Keratinocyte (primary cell): ENCODE data around the gene TMEM143.

Source experiments
- EZH2 ChIP-seq: IDR thresholded peaks from one replicate; pipeline ENCODE4 v1.6.1; 2012; ENCODE audit warnings: inconsistent platforms, mild to moderate bottlenecking, low read length, moderate library complexity
- TF ChIP-seq, protein P1 (sequence below), 3 experiments: IDR thresholded peaks in 1 of 3; conservative IDR thresholded peaks in 1 of 3; optimal IDR thresholded peaks in 1 of 3; 2 replicates in 2 of 3; 3 replicates in 1 of 3; pipeline versions ENCODE3 to v1.5.1; 2011; ENCODE audit warnings: low read length in 3 of 3, mild to moderate bottlenecking in 3 of 3, moderate library complexity in 2 of 3, control low read depth in 1 of 3, inconsistent platforms in 1 of 3; ENCODE audit not compliant: insufficient read depth in 2 of 3; ENCODE audit errors: extremely low read depth in 1 of 3

DNA sequence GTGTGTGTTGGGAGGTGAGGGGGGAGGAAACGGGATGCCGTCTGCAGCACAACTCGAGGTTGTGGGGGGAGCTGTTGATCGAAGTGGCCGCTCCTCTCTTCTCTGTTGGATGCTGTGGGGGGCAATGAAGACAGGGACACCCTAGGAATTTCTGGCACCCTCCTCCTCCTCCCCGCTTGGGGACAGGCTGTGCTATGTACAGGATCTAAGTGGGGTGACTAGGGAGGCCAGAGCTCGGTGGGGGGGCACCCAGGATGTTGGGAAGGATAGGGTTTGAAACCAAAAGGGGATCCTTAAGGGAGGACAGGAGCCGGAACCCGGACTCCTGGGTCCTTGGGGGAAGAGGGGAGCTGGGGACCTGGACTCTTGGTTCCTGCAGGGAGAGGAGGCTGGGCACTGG lies 31.8 kb upstream of the TMEM143 start:
- TF ChIP-seq, protein P1, sequence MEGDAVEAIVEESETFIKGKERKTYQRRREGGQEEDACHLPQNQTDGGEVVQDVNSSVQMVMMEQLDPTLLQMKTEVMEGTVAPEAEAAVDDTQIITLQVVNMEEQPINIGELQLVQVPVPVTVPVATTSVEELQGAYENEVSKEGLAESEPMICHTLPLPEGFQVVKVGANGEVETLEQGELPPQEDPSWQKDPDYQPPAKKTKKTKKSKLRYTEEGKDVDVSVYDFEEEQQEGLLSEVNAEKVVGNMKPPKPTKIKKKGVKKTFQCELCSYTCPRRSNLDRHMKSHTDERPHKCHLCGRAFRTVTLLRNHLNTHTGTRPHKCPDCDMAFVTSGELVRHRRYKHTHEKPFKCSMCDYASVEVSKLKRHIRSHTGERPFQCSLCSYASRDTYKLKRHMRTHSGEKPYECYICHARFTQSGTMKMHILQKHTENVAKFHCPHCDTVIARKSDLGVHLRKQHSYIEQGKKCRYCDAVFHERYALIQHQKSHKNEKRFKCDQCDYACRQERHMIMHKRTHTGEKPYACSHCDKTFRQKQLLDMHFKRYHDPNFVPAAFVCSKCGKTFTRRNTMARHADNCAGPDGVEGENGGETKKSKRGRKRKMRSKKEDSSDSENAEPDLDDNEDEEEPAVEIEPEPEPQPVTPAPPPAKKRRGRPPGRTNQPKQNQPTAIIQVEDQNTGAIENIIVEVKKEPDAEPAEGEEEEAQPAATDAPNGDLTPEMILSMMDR (optimal IDR thresholded peaks at IDR 0.05 in 1 of 3, IDR thresholded peaks at IDR 0.05 in 1 of 3, conservative IDR thresholded peaks at IDR 0.05 in 1 of 3; ENCODE audit: extremely low read depth in 1 of 3, insufficient read depth in 2 of 3, low read length in 3 of 3), result no peak
- TF ChIP-seq EZH2, result no peak
